T-helper 22 cell (primary cell): ENCODE results near the gene TKFC.

Experiments
- DNase-seq: peaks from one replicate; pipeline ENCODE4 v3.0.0-alpha.2; 2020; ENCODE audit warnings: low read depth

Gene TKFC

GRCh38 chr11:61332797-61333549, at the start of gene TKFC, which contains the start of gene DDB1:
TKFC (plus strand) TSS chr11:61333228; CDS start chr11:61334729, 1,501 bp downstream.
DDB1 (minus strand) TSS chr11:61333105; CDS start chr11:61332968, 137 bp downstream.
- DNase-seq, result peak; percentile 95

DNA sequence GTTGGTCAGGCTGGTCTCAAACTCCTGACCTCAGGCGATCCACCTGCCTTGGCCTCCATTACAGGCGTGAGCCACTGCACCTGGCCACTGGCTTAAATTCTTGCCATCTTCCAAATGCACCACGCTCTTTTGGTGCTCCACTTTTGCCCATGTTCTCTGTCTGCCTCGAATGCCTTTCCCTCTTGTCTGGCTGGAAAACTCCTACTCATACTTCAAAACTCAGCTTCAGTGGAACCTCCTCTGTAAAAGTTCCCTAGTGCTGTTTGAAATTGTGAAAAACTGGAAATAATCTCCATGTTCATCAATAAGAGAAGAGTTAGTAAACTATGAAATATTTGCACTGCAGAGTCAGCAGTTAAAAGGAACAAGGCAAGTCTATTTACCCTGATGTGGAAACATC, 49.4 kb upstream of the TKFC start:
- DNase-seq, result no peak

- no peak for DNase-seq
Observed at GRCh38 chr11:61287338-61287977, 45.6 kb upstream of the TKFC start.

GRCh38 chr11:61290905-61291690, 41.9 kb upstream of the TKFC start:
- DNase-seq, result no peak

DNA sequence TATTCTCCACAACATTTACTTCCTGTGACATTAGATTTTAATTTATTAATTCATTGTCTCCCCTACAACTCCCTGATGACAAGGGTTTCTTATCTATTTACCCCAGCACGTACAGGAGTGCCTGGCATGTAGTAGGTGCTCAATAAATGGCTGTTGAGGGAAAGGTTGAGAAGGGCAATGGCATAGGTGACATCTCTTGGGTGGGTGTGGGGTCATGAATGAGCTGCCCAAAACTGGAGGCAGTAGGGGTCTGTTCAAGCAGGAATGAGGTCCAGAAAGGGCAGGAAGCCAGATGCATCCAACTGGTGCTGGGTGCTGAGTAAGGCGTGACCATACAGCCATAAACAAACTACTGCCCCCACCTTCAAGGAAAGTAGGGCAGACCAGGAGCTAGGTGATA, 40.7 kb upstream of the TKFC start:
- DNase-seq, result no peak

- DNase-seq, result no peak
Observed at GRCh38 chr11:61293867-61294716, 38.9 kb upstream of the TKFC start.

- DNase-seq, result peak; percentile 7
Observed at GRCh38 chr11:61294717-61295595, 38.1 kb upstream of the TKFC start, which contains the start of gene VWCE. VWCE (minus strand) TSS chr11:61295316; CDS start chr11:61295037, 279 bp downstream.

- DNase-seq, result no peak
Observed at GRCh38 chr11:61295596-61295926, 37.5 kb upstream of the TKFC start.

GRCh38 chr11:61297341-61297740, 35.7 kb upstream of the TKFC start:
- DNase-seq, result no peak

GRCh38 chr11:61297746-61298145, 35.3 kb upstream of the TKFC start:
- no peak for DNase-seq

GRCh38 chr11:61298663-61299244, 34.3 kb upstream of the TKFC start:
- no peak for DNase-seq

DNA sequence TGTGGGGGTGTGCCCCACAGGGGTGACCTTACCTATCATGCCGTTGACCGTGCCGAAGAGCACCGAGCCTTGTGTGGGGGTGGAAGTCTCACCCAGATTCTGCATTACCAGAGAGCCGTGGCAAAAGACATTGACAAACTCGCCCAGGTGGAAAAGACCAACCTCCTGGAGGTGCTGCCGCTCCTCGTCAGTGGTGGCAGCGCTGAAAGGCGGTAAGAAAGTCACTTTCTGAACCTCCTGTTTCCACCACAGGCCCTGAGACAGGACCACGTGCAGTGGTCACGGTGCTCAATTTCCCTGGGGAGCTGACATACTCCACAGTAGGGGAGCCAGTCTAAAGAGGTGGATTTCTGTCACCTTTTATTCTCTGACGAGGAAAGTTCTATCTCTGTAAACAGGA, 30.5 kb upstream of the TKFC start:
- DNase-seq, result no peak

GRCh38 chr11:61303725-61304124, 29.3 kb upstream of the TKFC start:
- DNase-seq, result no peak

- DNase-seq, result no peak
Observed at GRCh38 chr11:61305417-61305816, 27.6 kb upstream of the TKFC start.

DNA sequence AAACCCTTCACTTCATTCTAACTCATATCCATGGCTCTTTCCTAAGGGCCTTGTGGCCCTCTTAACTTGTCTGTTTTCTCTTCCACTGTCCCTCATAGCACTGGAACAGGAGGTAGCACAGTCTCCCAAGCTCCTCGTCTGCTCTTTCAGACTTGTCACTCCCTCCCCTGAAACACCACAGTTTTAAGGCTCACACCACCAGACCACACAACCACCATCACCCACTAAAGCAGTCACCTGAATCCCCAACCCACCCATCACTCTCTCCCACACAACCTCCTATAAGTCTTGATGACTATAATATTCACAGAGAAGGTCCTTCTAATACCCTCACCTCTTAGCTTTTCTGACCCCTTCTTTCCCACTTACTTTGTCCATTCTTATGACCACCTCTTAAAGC, 26.8 kb upstream of the TKFC start:
- no peak for DNase-seq

DNA sequence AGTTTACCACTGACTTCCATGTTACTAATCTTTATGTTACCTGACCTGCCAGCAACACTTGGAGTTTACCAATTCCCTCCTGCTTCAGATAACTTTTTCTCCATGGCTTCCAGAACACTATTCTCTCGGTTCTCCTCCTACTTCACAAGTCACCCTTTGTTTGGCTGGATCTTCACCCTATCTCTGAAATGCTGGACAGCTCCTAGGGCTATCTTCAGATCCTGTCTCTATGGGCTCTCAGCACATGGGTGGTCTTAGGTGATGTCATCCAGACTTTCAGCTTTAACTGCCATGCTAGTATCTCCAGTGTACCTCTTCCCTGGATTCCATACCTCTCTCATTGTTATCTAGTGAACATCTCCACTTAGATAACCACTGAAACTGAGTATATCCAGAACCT, 25.7 kb upstream of the TKFC start:
- DNase-seq, result no peak

DNA sequence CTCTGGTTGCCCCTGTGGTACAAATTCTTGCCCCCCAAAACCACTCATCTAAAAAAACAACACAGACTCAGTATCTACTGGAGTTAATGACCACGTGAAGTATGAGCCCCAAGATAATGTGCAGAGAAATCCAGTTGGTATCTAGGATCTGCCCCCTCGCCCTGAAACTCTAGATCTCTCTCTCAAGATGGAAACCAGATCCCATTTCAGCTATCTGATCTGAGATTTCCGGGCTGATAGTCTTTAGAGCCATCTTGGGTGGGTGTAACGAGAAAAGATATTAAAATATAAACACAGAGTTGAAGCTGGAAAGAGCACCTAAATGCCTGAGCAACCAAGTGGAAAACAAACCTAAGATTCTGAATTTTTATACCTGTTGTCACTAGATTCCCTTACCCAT, 23.9 kb upstream of the TKFC start:
- no peak for DNase-seq

- DNase-seq, result no peak
Observed at GRCh38 chr11:61309739-61310138, 23.3 kb upstream of the TKFC start.

DNA sequence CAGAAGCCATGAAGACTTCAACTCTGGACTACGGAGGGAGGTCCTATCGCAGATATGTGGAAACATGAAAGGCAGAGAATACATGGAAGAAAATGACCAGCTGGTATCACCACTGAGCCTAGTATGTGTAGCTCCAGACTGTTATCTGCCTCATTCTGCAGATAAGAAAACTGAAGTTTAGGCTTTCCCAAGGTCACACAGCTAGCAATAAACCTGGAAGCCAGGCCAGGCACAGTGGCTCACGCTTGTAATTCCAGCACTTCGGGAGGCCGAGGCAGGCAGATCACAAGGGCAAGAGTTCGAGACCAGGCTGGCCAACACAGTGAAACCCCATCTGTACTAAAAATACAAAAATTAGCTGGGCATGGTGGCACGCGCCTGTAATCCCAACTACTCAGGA, 22.3 kb upstream of the TKFC start:
- DNase-seq, result no peak

DNA sequence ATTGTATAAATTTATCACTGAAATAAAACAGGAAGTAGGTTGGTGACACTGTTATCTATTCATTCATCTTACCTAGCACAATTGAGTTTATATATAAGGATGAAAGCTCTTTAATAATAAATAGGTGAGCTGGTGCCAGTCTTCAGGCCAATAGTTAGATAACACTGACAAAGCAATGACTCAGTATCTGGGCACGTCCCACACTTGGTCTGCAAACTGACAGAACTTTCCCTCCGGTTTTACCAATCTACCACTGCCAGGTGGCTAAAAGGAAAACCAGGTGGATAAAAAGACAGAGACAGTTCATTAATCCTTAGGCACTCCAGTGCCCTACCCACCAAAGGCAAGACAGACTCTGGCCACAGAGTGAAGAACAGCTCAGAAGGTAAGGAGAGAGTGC, 17.8 kb upstream of the TKFC start:
- no peak for DNase-seq
